SKM-1 (cell line): ENCODE measurements around the gene MYH11.
"Not testable (repeated sequence)": the region's sequence is repeated elsewhere in the genome, so short reads cannot be mapped to it uniquely, and the experiment has no call there.

Experiments
- DNase-seq: peaks from one replicate; lab custom pipeline; 2025; ENCODE audit not compliant: unreplicated experiment; lab: John Stamatoyannopoulos, UW

MYH11 gene

DNA sequence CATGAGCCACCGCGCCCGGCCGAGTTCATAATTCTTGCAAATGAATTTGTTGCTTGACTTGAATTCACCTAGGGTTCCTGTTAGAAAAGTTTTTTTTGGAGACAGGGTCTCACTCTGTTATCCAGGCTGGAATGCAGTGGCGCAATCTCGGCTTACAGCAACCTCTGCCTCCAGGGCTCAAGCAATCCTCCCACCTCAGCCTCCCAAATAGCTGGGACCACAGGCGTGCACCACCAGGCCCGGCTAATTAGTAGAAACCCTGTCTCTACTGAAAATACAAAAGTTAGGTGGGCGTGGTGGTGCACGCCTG, 99.8 kb downstream of the MYH11 start:
- DNase-seq, result no peak

- DNase-seq, result no peak
Observed at GRCh38 chr16:15754821-15755534, 101.8 kb downstream of the MYH11 start.

DNA sequence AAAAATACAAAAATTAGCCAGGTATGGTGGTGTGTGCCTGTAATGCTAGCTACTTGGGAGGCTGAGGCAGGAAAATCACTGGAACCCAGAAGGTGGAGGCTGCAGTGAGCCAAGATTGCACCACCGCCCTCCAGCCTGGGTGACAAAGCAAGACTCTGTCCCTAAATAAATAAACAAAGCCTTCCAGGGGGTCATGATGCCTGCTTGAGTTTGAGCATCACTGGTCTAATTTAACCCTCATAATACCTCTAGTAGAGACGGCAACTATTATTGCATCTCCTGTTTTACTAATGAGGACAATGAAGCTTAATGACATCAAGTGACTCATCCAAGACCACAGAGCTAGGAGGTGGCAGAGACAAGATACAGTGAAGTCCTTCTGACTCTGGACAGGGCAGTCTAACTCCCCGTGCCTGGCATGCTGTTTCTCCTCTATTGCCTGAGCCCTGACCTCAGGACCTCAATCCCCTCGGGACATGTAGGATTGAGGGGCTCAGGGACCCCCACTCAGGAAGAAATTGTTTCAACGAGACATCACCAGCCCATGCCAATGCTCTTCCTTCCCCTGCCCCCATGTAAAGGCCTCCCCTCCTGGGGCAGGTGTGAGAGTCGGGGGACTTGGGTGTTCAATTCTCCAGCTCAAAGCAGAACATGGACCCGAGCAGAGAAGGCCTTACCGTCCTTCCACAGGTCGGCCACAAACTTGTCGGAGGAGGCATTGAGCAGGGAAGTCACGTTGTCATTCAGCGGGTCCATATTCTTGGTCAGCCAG, 103.9 kb downstream of the MYH11 start:
- DNase-seq, result no peak

DNA sequence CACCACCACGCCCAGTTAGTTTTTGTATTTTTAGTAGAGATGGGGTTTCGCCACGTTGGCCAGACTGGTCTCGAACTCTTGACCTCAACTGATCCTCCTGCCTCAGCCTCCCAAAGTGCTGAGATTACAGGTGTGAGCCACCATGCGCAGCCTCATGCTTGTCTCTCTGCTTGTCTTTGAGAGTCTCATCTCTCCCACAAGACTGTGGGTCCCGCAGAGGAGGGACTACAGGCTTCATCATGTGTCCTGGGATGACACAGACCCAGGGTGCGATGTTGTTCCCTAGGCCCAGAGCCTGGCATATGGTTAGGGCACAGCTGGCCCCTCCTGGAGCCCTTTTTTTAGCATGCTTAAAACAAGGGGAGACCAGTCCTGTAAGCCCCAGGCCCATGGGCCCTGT, 104.9 kb downstream of the MYH11 start:
- DNase-seq, result no peak

GRCh38 chr16:15749985-15750384, 106.8 kb downstream of the MYH11 start:
- DNase-seq, result no peak

- DNase-seq, result no peak
Observed at GRCh38 chr16:15749371-15749770, 107.5 kb downstream of the MYH11 start.

- no peak for DNase-seq
Observed at GRCh38 chr16:15748654-15749053, 108.2 kb downstream of the MYH11 start.

GRCh38 chr16:15747937-15748336, 108.9 kb downstream of the MYH11 start:
- no peak for DNase-seq

GRCh38 chr16:15746332-15746731, 110.5 kb downstream of the MYH11 start:
- DNase-seq, result no peak

GRCh38 chr16:15743657-15744056, 113.2 kb downstream of the MYH11 start:
- no peak for DNase-seq

DNA sequence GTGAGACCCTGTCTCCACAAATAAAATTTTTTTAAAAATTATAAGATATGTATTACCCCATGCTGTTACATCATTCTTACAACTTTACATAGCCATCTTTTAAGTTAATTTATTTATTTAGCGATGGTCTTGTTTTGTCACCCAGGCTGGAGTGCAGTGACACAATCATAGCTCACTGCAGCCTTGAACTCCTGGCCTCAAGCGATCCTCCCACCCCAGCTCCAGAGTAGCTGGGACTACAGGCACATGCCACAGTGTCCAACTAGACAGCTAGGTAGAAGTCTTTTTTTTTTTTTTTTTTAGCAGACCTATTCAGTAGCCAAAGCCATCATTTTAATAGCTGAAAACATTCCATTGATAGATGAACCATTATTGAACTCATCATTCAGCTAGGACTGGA, 114.1 kb downstream of the MYH11 start:
- no peak for DNase-seq

- no peak for DNase-seq
Observed at GRCh38 chr16:15741207-15741871, 115.5 kb downstream of the MYH11 start.

GRCh38 chr16:15739950-15740349, 116.9 kb downstream of the MYH11 start:
- no peak for DNase-seq

GRCh38 chr16:15739464-15739863, 117.4 kb downstream of the MYH11 start:
- no peak for DNase-seq

DNA sequence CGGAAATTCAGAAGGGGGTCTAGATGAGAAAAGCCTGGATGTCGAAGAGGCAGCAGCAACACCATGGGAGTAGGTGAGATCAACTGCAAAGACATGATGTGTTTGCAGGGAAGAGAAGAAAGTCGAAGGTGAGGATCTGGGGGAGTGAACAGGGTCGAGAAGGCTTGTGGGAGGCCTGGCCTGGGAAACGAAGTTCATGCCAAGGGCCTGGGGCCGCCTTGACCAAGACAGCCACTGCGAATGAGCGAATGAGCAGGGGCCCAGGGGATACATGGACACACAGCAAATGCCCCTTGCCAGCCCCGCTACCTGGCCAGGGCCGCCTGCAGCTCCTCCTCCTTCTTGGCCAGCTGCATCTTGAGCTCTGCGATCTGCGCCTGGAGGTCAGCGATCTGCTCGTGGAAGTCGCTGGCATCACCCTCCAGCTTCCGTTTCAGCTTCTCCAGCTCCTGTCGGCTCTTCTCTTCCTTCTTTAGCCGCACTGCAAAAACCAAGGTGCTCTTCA, 119.6 kb downstream of the MYH11 start:
- DNase-seq, result no peak

DNA sequence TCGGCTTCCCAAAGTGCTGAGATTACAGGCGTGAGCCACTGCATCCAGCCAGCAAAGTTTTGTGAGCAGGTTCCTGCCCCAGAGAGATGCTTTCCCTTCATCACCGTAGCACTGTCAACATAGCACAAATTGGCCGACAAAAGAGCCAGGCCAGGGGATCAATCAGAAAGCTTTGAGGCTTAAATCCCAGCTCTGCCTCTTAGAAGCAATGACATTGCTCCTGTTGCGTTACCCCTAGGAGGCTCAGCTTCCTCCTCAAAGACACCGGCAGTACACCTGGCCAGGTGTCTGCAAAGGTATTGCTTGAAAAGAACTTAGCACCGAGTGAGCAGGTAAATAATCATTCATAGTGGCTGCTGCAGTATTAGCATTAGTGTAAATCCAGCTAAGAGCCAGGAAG, 120.3 kb downstream of the MYH11 start:
- DNase-seq, result no peak

DNA sequence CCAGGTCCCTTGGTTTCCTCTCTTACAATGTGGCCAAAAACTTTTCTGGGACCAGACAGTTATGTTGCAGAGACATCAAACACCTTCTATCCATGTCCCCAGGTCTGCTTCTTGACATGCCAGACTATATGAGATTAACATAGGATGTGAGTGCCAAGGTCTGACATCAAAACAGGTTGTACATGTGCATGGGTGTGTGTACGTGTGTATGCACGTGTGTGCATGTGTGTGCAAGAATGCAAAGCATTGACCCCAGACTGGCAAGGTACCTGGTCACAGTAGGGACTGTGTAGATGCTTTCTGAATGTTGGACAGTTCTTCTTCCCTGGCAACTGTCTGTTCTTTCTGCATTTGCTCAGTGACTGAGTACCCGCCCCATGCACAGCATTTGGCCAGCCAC, 121.2 kb downstream of the MYH11 start:
- DNase-seq, result no peak

DNA sequence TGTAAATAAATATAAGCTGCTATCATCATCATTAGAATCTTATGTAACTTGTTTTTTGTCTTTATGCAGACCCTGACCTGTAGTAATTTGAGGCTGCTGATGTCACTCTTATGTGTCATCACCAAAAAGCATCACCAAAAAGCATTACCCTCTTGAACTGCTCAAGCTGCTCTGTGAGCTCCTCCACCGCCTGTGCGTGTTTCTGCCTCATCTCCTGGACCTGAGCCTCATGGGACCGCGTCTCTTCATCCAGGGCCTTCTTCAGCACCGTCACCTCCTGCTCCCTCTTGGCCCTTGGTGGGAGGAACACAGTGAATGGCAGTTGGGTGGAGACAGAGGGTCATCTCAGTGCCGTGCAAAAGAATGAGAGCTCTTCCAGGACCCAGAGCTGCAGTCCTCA, 124.4 kb downstream of the MYH11 start:
- DNase-seq, result no peak

DNA sequence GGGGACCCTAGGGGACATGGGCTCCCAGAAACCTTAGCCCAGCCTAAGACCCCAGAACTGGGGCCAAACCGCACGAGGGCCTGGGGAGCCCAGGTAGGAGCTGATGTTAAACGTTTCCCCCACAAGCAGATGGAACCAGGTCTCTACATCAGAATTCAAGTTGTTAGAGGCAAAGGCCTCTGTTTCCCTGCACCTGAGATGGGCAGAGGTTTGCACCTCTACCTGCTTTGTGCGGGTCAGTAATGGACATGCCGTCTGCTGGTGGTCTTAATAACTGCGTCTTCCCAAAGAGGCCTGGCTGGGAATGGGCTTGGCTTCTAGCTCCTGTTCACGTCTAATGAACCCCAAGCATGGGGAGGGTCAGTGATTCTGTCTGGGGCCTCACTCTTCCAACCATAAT, 127.7 kb downstream of the MYH11 start:
- no peak for DNase-seq

- DNase-seq, result not testable (repeated sequence)
Observed at GRCh38 chr16:15727697-15728096, 129.1 kb downstream of the MYH11 start.

- no peak for DNase-seq
Observed at GRCh38 chr16:15726715-15727114, 130.1 kb downstream of the MYH11 start.

DNA sequence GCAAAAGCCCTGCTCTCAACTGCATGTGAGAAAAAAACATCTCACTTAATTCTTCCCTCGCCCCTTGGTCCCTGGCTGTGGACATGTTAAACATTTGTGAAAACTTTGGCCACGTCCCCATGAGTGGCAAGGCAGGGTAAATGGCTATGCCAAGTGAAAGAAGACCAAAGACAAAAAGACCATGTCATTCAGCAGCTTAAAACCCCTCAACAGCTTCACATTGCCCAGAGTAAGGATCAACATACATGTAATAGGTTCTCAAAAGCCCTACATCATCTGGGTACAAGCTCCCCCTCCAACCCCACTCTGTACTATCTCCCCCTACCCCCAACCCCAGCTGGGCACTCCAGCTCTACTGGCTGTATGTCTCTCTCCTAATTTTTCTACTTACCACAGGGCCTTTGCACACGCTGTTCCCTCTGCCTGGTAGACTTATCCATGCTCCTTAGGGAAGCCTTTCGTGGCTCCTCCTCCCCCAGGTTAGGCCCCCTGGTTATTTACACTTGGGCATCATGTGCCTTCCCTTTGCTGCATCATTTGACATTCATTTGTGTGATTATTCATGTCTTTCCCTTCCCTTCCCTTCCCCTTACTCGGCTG, 131.1 kb downstream of the MYH11 start:
- no peak for DNase-seq
